ENCODE results near the gene ZNF665.
"Not testable (repeated sequence)": the region's sequence is repeated elsewhere in the genome, so short reads cannot be mapped to it uniquely, and the experiment has no call there.

Gene ZNF665

GRCh38 chr19:53192771-53193534 lies at the start of gene ZNF665:
TSS of gene ZNF665 (minus strand) at chr19:53193358. CDS start at chr19:53182898, 10,460 bp downstream.
- DNase-seq, result peak; percentile 78

- no peak for DNase-seq
Observed at GRCh38 chr19:53237114-53237777, 44.1 kb upstream of the ZNF665 start.

- no peak for DNase-seq
Observed at GRCh38 chr19:53224606-53225005, 31.4 kb upstream of the ZNF665 start.

- not testable (repeated sequence) for DNase-seq
Observed at GRCh38 chr19:53222716-53223115, 29.6 kb upstream of the ZNF665 start.

DNA sequence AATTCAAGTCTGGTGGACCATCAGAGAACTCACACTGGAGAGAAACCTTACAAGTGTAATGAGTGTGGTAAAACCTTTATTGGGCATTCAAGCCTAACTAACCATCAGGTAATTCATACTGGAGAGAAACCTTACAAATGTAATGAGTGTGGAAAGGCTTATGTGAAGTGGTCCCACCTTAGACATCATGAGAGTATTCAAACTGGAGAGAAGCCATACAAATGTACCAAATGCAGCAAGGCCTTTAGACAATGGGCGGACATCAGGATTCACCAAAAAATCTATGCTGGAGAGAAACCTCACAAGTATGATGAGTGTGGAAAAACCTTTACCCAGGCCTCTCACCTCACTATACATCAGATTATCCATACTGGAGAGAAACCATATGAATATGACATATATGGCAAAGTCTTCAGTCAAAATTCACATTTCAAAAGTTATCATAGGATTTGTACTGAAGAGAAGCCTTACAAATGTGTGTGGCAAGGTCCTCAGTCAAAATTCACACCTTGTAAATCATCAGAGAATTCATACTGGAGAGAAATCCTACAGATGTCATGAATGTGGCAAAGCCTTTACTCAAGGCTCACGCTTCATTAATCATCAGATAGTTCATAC lies 19.7 kb upstream of the ZNF665 start:
- no peak for DNase-seq

GRCh38 chr19:53211554-53211953 lies 18.4 kb upstream of the ZNF665 start:
- not testable (repeated sequence) for DNase-seq

- peak; percentile 85 for DNase-seq
Observed at GRCh38 chr19:53196777-53197396, 3.7 kb upstream of the ZNF665 start.

GRCh38 chr19:53195265-53195903 lies 2.2 kb upstream of the ZNF665 start:
- peak; percentile 81 for DNase-seq

DNA sequence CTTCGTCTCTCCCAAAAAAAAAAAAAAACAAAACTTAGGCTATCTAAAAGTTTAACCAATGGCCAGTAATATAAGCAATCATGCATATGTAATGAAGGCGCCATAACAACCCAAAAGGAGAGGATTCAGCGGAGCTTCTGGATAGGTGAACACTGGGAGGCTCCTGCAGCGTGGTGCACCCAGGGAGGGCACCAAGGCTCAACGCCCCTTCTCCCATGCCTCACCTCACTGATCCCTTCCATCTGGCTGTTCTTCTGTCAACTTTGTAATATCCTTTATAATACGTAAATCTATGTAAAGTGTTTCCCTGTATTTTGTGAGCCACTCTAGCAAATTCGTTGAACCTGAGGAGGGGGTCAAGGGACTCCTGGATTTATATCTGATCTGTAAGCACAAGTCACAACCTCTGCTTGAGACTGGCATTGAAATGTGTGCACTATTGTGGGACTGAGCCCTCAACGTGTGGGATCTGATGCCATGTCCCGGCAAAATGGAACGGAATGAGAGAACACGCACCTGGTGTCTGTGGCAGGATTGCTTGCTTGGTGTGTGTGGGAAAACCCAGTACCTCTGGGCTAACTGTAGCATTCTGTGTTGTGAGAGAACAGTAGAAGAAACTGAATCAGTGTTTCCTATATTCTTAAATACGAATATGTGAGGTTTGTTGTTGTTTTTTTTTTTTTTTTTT lies 521 bp upstream of the ZNF665 start:
- peak; percentile 43 for DNase-seq

- no peak for DNase-seq
Observed at GRCh38 chr19:53190253-53190652, 2.9 kb downstream of the ZNF665 start.

DNA sequence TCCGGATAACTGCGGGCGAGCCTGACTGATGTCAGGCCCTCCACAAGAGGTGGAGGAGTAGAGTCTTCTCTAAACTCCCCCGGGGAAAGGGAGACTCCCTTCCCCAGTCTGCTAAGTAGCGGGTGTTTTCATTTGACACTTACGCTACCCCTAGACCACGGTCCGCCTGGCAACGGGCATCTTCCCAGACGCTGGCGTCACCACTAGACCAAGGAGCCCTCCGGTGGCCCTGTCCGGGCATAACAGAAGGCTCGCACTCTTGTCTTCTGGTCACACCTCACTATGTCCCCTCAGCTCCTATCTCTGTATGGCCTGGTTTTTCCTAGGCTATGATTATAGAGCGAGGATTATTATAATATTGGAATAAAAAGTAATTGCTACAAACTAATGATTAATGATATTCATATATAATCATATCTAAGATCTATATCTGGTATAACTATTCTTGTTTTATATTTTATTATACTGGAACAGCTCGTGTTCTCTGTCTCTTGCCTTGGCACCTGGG lies 3.4 kb downstream of the ZNF665 start:
- DNase-seq, result not testable (repeated sequence)

GRCh38 chr19:53185155-53185882 lies 7.8 kb downstream of the ZNF665 start:
- not testable (repeated sequence) for DNase-seq

GRCh38 chr19:53183146-53183764 lies 9.9 kb downstream of the ZNF665 start:
- no peak for DNase-seq

DNA sequence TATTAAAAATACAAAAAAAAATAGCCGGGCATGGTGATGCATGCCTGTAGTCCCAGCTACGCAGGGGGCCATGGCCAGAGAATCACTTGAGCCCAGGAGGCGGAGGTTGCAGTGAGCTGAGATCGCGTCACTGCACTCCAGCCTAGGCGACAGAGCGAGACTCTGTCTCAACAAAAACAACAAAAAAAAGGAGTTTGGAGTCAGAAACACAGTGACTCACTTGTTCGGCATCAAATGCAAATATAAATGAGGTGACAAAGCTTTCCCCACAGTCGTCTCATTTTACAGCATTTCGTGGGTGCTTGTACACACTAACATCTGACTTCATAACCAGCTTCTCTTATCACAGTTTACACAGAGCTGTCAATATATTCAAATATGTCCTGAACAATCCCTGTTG lies 11.0 kb downstream of the ZNF665 start:
- no peak for DNase-seq

- no peak for DNase-seq
Observed at GRCh38 chr19:53177986-53178385, 15.2 kb downstream of the ZNF665 start.

DNA sequence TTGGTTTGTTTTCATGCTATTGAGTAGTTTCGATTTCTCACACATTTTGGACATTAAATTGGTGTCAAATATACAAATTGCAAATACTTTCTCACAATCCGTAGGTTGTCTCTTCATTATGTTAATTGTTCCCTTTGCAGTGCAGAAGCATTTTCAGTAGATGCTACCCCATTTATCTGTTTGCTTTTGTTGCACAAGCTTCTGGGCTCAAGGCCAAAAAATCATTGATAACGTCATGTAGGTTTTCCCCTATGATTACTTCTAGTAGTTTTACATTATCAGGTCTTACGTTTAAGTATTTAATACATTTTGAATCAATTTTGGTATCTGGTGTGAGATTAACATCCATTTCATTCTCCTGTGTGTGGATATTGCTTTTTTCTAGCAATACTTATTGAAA lies 20.3 kb downstream of the ZNF665 start:
- DNase-seq, result no peak

GRCh38 chr19:53165691-53166091 lies 27.5 kb downstream of the ZNF665 start:
- no peak for DNase-seq

GRCh38 chr19:53161123-53161522 lies 32.0 kb downstream of the ZNF665 start:
- DNase-seq, result no peak

GRCh38 chr19:53160350-53160749 lies 32.8 kb downstream of the ZNF665 start:
- DNase-seq, result no peak

DNA sequence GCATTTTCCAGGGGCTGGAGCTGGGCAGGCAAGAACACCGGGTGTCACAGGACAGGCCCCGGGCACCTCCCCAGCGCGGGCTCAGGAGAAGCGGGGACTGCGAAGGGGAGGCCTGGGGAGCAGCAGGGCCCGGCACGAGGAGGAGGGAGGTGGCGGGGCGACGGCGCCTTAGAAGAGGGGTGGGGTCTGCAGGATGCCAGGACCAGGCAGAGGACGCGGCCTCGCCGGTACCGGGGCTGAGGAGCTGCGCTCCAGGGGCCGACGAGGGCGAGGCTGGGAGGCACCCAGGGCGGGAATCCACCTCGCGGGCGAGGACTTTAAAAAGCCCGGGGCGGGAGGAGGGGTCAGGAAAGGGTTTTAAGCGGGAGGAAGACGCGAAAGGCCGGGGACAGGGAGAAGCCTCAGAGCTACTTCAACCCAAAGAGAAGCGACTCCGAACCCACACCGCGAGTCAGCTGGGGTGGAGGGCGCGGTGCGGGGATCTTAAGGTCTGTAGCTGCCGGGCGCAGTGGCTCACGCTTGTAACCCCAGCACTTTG lies 35.0 kb downstream of the ZNF665 start:
- peak; percentile 7 for DNase-seq

DNA sequence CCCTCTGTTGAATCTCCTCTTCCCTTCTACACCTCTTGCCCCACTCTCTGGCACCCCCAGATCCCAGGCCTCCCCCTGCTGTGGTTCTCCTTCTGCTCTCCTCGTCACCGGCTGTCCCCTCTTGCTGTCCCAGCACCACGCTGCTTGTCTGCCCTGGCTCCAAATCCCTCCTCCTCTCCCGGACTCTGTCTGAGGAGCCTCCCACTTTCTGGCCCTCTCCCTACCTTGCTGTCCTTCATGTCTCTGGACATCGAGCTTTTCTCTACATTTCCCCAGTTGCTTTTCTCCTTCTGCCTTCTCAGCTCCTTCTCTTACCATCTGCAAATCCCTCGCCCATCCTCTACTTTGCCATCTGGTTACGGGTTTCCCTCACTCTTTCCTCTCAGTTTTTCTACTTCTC lies 35.5 kb downstream of the ZNF665 start:
- DNase-seq, result no peak
